Mucosa of descending colon (tissue), 3 donors: ENCODE data around the gene UGCG. TPM values are rescaled to one million over a fixed set of nuclear protein-coding genes. Genes with fewer than 3 reads are reported as not detected.
A peak's percentile ranks its signal among the peaks of the same experiment; 100 is the strongest.

Experiments
- ATAC-seq: fragments of 200-7000 bp; cut with Tn5 transposase; one replicate; pipeline ENCODE4 v1.9.1; 2020; ENCODE audit warnings: mild to moderate bottlenecking, moderate library complexity
- DNase-seq, 3 donors: peaks; one replicate each; pipeline ENCODE4 v3.0.0-alpha.2; 2020
- H3K36me3 ChIP-seq: fragments of 200-600 bp; one replicate; pipeline ENCODE4 v1.8.0; 2021; ENCODE audit warnings: low read depth, mild to moderate bottlenecking
- H3K4me1 ChIP-seq: fragments of 200-600 bp; one replicate; pipeline ENCODE4 v1.8.0; 2021; ENCODE audit warnings: low read depth, mild to moderate bottlenecking
- H3K4me3 ChIP-seq: fragments of 200-600 bp; one replicate; pipeline ENCODE4 v1.8.0; 2021; ENCODE audit warnings: mild to moderate bottlenecking
- H3K9me3 ChIP-seq: fragments of 200-600 bp; one replicate; pipeline ENCODE4 v1.8.0; 2021; ENCODE audit warnings: mild to moderate bottlenecking
- intact Hi-C, 2 donors: fragments of 100-400 bp; cut with DNase I in 1 of 2; cut with micrococcal nuclease in 1 of 2; formaldehyde crosslinking; loops; one replicate each; pipeline versions ENCODE4 v1.11.0 to v1.11.1; 2022; cut with DNase I, micrococcal nuclease
- total RNA-seq, 3 donors: library from RNA; stranded (reverse); fragmentation: NEBNext Ultra II Directional in 2 of 3; extraction: Animal tissue kit (Norgen Biotek cat#: 25700) in 2 of 3; gene quantifications; one replicate each; pipeline versions ENCODE4 v1.2.1 to v1.2.4, GENCODE V29; 2021 to 2023
- TF ChIP-seq, protein P1 (sequence below): fragments of 200-600 bp; IDR thresholded peaks from one replicate; pipeline ENCODE4 v1.8.0; 2022; ENCODE audit warnings: antibody characterized with exemption, mild to moderate bottlenecking
- donor health status: DM: no; HTN: no; CAD: no; lungs with moderate emphysema.
- donor health status: DM: no; HTN: no; CAD: no.
- donor health status: DM: no; HTN: yes; CAD: no.

Gene UGCG
- total RNA-seq, 3 donors from 2014 or later = 36.5 to 48.2 (median 39.8) TPM

- DNase-seq = peak; percentile 76 to 83 (median 82)
- intact Hi-C loops = loop anchor here in 1 of 2 donors (10.0 kb wide), 1 partner anchor 183 kb away; no protein-coding TSS in a partner anchor
- ATAC-seq = peak; percentile 69
- Histone ChIP-seq H3K36me3 (no peaks in the 10 kb centered on the region), H3K9me3 (no peaks in the 10 kb centered on the region), H3K4me3 (no peak overlapping the region), H3K4me1 (peaks cover 7% of the 10 kb centered on the region)
- TF ChIP-seq, protein P1, sequence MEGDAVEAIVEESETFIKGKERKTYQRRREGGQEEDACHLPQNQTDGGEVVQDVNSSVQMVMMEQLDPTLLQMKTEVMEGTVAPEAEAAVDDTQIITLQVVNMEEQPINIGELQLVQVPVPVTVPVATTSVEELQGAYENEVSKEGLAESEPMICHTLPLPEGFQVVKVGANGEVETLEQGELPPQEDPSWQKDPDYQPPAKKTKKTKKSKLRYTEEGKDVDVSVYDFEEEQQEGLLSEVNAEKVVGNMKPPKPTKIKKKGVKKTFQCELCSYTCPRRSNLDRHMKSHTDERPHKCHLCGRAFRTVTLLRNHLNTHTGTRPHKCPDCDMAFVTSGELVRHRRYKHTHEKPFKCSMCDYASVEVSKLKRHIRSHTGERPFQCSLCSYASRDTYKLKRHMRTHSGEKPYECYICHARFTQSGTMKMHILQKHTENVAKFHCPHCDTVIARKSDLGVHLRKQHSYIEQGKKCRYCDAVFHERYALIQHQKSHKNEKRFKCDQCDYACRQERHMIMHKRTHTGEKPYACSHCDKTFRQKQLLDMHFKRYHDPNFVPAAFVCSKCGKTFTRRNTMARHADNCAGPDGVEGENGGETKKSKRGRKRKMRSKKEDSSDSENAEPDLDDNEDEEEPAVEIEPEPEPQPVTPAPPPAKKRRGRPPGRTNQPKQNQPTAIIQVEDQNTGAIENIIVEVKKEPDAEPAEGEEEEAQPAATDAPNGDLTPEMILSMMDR = no peak
Measured at GRCh38 chr9:111891910-111892499, 4.6 kb upstream of the UGCG start.

DNA sequence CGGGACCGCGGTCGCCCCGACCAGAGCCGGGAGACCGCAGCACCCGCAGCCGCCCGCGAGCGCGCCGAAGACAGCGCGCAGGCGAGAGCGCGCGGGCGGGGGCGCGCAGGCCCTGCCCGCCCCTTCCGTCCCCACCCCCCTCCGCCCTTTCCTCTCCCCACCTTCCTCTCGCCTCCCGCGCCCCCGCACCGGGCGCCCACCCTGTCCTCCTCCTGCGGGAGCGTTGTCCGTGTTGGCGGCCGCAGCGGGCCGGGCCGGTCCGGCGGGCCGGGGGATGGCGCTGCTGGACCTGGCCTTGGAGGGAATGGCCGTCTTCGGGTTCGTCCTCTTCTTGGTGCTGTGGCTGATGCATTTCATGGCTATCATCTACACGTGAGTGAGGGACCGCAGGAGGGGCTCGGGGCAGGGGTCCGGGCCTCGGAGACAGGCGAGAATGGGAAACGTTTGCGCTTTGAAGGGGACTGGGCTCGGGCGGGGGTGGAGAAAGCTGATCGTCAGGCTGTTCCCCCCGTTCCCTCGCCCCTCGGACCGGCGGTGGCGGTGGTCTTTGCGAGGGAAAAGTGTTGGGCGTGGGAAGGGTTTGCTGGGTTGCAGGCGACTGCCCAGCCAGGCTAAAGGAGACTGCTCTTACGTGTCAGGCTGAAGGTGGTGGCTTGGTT lies 457 bp downstream of the UGCG start:
- Histone ChIP-seq H3K4me3 (peak overlapping the region; percentile 65), H3K36me3 (no peaks in the 10 kb centered on the region), H3K4me1 (peaks cover 26% of the 10 kb centered on the region), H3K9me3 (no peaks in the 10 kb centered on the region)
- intact Hi-C loops = loop anchor here in 1 of 2 donors (10.0 kb wide), 1 partner anchor 178 kb away; no protein-coding TSS in a partner anchor
- TF ChIP-seq, protein P1 = no peak
- ATAC-seq (peak; percentile 73), DNase-seq (peak; percentile 72 to 84 (median 81))

DNA sequence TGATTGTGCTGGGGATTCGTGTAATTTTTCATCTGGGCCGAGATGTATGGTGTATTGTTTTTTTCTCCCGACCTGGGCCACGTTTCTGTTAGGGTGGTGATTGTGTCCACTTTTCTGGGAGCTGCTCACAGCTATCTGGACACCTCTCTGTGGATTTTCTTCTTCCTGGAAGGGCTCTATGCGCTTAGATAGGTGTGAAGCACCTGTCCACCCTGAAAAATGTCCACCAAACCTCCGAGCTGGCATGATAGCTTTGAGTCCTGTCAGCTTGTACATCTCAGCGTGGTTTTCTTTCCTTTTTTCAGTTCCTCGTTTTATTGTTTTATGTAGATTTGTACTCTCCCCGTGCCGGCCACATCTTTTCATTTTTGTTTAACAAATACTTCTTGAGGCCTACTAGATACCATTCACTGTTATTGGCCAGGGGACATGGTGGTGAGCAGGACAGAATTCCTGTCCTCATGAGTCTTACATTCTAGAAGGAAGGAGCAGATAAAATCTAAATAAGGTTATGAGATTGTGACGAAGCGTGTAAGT lies 1.1 kb downstream of the UGCG start:
- DNase-seq (peak in 2 of 3 donors; percentile 33 to 46), ATAC-seq (peak; percentile 12)
- TF ChIP-seq, protein P1 = no peak
- no peaks in the 10 kb centered on the region for H3K9me3 ChIP-seq
- H3K4me1 ChIP-seq = peaks cover 24% of the 10 kb centered on the region
- H3K36me3 ChIP-seq = no peaks in the 10 kb centered on the region
- intact Hi-C loops = loop anchor here in 1 of 2 donors (10.0 kb wide), 1 partner anchor 177 kb away; no protein-coding TSS in a partner anchor
- peak overlapping the region; percentile 65 for H3K4me3 ChIP-seq

- Histone ChIP-seq H3K36me3 (no peaks in the 10 kb centered on the region), H3K4me3 (no peak overlapping the region), H3K9me3 (no peaks in the 10 kb centered on the region), H3K4me1 (peaks cover 24% of the 10 kb centered on the region)
- DNase-seq (no peak), ATAC-seq (no peak)
- intact Hi-C loops = loop anchor here in 1 of 2 donors (10.0 kb wide), 1 partner anchor 176 kb away; no protein-coding TSS in a partner anchor
- TF ChIP-seq, protein P1 = no peak
Measured at GRCh38 chr9:111898331-111899096, 1.9 kb downstream of the UGCG start.

DNA sequence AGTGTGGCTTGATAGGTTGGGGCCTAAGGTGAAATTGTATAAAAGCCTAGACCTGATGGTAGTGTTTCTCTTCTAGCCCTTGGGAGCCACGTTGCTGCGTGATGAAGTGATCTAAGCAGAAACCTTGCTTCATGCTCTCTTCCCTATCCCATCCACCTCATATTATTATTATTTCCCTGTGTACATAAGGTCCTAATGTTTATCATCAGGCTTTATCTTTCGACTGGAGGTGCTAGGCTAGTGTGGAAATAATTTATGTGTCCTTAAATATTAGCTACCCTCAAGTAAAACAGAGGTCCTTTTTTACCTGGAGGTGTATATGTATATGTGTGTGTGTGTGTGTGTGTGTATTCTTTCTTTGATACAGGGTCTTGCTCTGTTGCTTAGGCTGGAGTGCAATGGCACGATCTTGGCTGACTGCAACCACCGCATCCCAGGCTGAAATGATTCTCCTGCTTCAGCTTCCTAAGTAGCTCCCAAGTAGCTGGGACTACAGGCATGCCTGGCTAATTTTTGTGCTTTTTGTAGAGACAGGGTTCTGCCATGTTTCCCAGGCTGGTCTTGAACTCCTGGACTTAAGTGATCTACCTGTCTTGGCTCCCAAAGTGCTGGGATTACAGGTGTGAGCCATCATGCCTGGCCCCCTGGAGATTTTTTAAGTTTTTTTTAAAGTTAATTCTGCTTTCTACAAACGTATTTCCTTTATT lies 3.7 kb downstream of the UGCG start:
- intact Hi-C loops = no loop called here
- TF ChIP-seq, protein P1 = no peak
- peaks cover 24% of the 10 kb centered on the region for H3K4me1 ChIP-seq

More for the DNA sequence above, 3.7 kb downstream of the UGCG start:
- H3K36me3 ChIP-seq = no peaks in the 10 kb centered on the region
- no peak overlapping the region for H3K4me3 ChIP-seq
- ATAC-seq (no peak), DNase-seq (no peak)
- H3K9me3 ChIP-seq = no peaks in the 10 kb centered on the region
